Measurements from ENCODE around the gene SCRN1. TPM values are rescaled to one million over a fixed set of nuclear protein-coding genes. Genes with fewer than 3 reads are reported as not detected.
A peak's percentile ranks its signal among the peaks of the same experiment; 100 is the strongest.

The SCRN1 gene
- total RNA-seq, 1 experiment from 2014 or later = 88.6 TPM

DNA sequence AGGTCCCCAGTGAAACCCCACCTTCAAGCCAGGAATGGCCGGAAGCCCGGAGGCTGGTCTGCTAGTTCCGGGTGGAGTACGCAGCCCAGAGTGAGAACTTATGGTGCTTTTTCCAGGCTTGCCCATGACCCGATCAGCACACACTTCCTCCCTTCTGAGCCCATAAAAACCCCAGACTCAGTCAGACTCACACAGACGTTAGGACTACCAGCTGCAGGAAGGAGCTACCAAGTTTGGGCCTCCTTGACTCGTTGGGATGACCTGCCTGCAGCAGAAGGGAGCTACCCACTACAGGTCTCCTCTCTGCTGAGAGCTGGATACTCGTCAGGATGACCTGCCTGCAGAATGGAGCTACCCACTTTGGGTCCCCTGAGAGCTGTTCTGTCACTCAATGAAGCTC, 39.1 kb downstream of the SCRN1 start:
- Histone ChIP-seq H3K4me2 (ENCODE audit: low read depth, low read length, poor library complexity, severe bottlenecking) (no peak overlapping the region), H3K27ac (ENCODE audit: low read length) (no peak overlapping the region), H4K20me1 (ENCODE audit: insufficient read depth, low read depth, low read length) (no peaks in the 10 kb centered on the region), H3K4me1 (ENCODE audit: low read length) (peaks cover 6% of the 10 kb centered on the region), H3K9me2 (replicated peaks; ENCODE audit: insufficient read depth, low read length) (no peaks in the 10 kb centered on the region), H3K36me3 (ENCODE audit: insufficient read depth, low read length) (peaks cover 76% of the 10 kb centered on the region), H3K4me3 (ENCODE audit: low read length) (no peak overlapping the region), H3K27me3 (ENCODE audit: low read length) (no peaks in the 10 kb centered on the region), H3K9me3 (ENCODE audit: low read length) (no peaks in the 10 kb centered on the region), H3K79me2 (ENCODE audit: low read length) (peaks cover 38% of the 10 kb centered on the region), H3K9ac (ENCODE audit: low read length) (no peak overlapping the region), H2AFZ (ENCODE audit: low read length) (no peak overlapping the region)
- no peak for DNase-seq

DNA sequence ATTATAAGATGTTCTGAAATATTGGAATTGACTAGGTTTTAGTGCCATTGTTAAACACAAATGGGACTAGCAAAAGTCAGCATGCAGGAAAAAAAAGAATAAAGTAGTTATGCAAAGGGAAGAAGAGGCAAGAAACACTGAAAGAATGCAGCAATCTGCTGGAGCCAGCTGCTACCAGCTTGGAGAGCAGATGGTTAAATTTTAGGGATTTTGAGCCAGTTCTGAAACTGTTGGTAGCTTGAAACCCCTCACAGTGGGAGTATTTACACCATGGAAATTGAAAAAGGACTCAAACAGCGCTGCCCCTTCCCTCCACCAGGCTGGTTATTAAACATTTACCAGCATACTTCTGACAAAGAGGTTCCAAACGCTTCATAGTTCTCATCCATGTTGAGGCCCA, 41.0 kb downstream of the SCRN1 start:
- peaks cover 69% of the 10 kb centered on the region for H3K36me3 ChIP-seq (ENCODE audit: insufficient read depth, low read length)
- no peak for DNase-seq

DNA sequence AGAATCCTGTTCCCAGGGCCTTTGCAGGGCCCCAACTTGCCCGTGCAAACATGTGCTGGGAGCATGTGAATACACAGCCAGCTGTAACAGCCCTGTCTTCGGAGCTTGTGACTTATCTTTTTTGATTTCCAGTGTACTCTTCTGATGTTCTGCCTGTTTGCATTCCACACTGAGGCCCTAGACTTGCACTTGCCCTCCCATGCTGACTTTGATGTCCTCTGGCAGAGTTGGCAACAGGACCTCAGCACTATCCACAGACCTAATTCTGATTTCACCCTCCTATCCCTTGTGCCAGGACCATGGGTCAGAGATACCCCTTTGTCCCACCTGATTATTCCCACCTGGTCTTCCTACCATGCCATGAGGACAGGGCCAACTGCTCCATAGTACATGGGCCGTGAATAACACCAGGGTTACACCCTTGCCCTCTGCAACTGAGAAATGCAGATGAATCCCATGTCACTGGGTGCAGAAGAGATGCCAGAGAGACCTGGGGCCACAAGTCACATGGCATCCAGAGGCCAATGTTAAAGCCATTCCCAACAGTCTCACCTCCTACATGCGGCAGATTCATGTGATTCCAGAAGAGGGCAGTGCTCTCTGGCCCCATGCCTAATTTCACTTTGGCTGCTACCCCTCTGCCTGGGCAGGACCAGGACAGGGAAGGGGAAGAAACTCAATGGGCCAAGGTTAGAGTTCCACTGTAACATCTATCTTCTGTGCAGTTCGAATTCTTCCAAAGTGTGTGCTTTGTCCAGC, 43.0 kb downstream of the SCRN1 start:
- Histone ChIP-seq H4K20me1 (ENCODE audit: insufficient read depth, low read depth, low read length) (no peaks in the 10 kb centered on the region), H3K9me2 (replicated peaks; ENCODE audit: insufficient read depth, low read length) (no peaks in the 10 kb centered on the region), H3K4me3 (ENCODE audit: low read length) (no peak overlapping the region), H2AFZ (ENCODE audit: low read length) (no peak overlapping the region), H3K27me3 (ENCODE audit: low read length) (no peaks in the 10 kb centered on the region), H3K9ac (ENCODE audit: low read length) (no peak overlapping the region), H3K9me3 (ENCODE audit: low read length) (no peaks in the 10 kb centered on the region), H3K4me2 (ENCODE audit: low read depth, low read length, poor library complexity, severe bottlenecking) (no peak overlapping the region), H3K36me3 (ENCODE audit: insufficient read depth, low read length) (peaks cover 69% of the 10 kb centered on the region), H3K79me2 (ENCODE audit: low read length) (peaks cover 24% of the 10 kb centered on the region), H3K4me1 (ENCODE audit: low read length) (no peaks in the 10 kb centered on the region), H3K27ac (ENCODE audit: low read length) (no peak overlapping the region)
- peak; percentile 56 for DNase-seq

More for the DNA sequence above, 41.0 kb downstream of the SCRN1 start:
- Histone ChIP-seq H3K27me3 (ENCODE audit: low read length) (no peaks in the 10 kb centered on the region), H3K4me1 (ENCODE audit: low read length) (no peaks in the 10 kb centered on the region), H3K27ac (ENCODE audit: low read length) (no peak overlapping the region), H3K4me2 (ENCODE audit: low read depth, low read length, poor library complexity, severe bottlenecking) (no peak overlapping the region), H2AFZ (ENCODE audit: low read length) (no peak overlapping the region), H3K79me2 (ENCODE audit: low read length) (peaks cover 36% of the 10 kb centered on the region), H3K4me3 (ENCODE audit: low read length) (no peak overlapping the region), H3K9me2 (replicated peaks; ENCODE audit: insufficient read depth, low read length) (no peaks in the 10 kb centered on the region), H3K9me3 (ENCODE audit: low read length) (no peaks in the 10 kb centered on the region), H4K20me1 (ENCODE audit: insufficient read depth, low read depth, low read length) (no peaks in the 10 kb centered on the region), H3K9ac (ENCODE audit: low read length) (no peak overlapping the region)

DNA sequence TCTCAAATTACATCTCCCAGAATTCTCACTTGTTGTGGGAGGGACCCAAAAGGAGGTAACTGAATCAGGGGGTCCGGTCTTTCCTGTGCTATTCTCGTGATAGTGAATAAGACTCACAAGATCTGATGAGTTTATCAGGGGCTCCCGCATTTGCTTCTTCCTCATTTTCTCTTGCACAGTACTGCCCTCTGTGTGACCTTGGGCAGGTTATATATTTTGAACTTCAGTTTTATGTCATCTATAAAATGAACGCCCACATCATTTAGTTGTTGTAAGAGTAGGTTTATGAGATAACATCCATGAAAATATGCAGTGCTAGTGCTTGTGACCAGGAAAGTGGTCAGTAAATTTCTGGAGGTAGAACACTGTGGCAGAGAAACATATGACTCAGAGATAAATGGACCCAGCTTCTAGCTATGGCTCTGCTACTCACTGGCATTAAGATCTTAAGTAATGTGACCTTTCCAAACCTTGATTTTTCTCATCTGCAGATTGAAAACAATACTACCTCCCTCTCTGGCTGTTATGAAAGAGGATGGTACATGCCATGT, 44.3 kb downstream of the SCRN1 start:
- no peak overlapping the region for H3K27ac ChIP-seq (ENCODE audit: low read length)
- peaks cover 21% of the 10 kb centered on the region for H3K79me2 ChIP-seq (ENCODE audit: low read length)
- H3K27me3 ChIP-seq (ENCODE audit: low read length) = no peaks in the 10 kb centered on the region
- H2AFZ ChIP-seq (ENCODE audit: low read length) = no peak overlapping the region
- no peaks in the 10 kb centered on the region for H3K9me3 ChIP-seq (ENCODE audit: low read length)
- peaks cover 71% of the 10 kb centered on the region for H3K36me3 ChIP-seq (ENCODE audit: insufficient read depth, low read length)
- H3K9me2 ChIP-seq (replicated peaks; ENCODE audit: insufficient read depth, low read length) = no peaks in the 10 kb centered on the region
- DNase-seq = no peak
- no peak overlapping the region for H3K4me2 ChIP-seq (ENCODE audit: low read depth, low read length, poor library complexity, severe bottlenecking)
- H4K20me1 ChIP-seq (ENCODE audit: insufficient read depth, low read depth, low read length) = no peaks in the 10 kb centered on the region
- no peak overlapping the region for H3K9ac ChIP-seq (ENCODE audit: low read length)
- no peaks in the 10 kb centered on the region for H3K4me1 ChIP-seq (ENCODE audit: low read length)
- H3K4me3 ChIP-seq (ENCODE audit: low read length) = no peak overlapping the region

DNA sequence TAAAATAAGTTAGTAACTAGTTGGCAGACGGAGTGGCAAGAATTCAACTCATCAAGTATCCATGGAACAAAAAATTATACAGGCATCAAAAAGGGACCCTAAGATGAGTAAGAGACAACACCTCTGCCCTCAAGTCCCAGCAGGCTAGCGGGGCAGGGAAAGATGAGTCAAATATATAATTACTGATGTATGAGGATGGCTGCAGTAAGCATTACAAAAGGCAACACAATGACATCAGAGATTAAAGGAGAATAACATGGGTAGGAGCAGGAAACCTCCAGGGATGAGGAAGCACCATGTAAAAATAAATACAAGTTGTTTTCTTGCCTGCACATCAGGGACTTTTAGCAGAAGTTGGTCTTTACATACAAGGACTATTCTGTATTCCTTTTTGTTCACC, 49.4 kb downstream of the SCRN1 start:
- no peak overlapping the region for H3K27ac ChIP-seq (ENCODE audit: low read length)
- no peak overlapping the region for H2AFZ ChIP-seq (ENCODE audit: low read length)
- H3K9ac ChIP-seq (ENCODE audit: low read length) = no peak overlapping the region
- peaks cover 10% of the 10 kb centered on the region for H3K79me2 ChIP-seq (ENCODE audit: low read length)
- no peaks in the 10 kb centered on the region for H3K9me3 ChIP-seq (ENCODE audit: low read length)
- no peaks in the 10 kb centered on the region for H3K9me2 ChIP-seq (replicated peaks; ENCODE audit: insufficient read depth, low read length)
- no peaks in the 10 kb centered on the region for H3K4me1 ChIP-seq (ENCODE audit: low read length)
- H3K36me3 ChIP-seq (ENCODE audit: insufficient read depth, low read length) = peaks cover 71% of the 10 kb centered on the region
- H3K4me3 ChIP-seq (ENCODE audit: low read length) = no peak overlapping the region
- no peak for DNase-seq
- no peak overlapping the region for H3K4me2 ChIP-seq (ENCODE audit: low read depth, low read length, poor library complexity, severe bottlenecking)
- H4K20me1 ChIP-seq (ENCODE audit: insufficient read depth, low read depth, low read length) = no peaks in the 10 kb centered on the region
- no peaks in the 10 kb centered on the region for H3K27me3 ChIP-seq (ENCODE audit: low read length)

DNA sequence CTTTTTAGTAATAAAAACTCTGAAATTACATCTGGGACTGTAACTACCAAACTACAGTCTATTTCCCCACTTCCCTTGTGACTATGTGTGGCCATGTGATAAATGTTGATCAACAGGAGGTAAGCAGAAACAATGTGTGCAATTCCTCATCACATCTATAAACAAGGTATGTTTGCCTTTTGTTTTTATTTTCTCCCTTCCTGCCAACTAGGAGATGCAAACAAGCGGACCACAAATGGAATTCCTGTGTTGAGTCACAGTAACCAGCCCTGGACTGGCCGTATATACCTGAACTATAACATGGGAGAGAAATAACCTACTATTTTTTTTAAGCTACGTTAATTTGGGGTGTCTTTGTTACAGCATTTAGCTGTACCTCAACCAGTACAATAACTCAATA, 52.5 kb downstream of the SCRN1 start:
- Histone ChIP-seq H3K79me2 (ENCODE audit: low read length) (peaks cover 7% of the 10 kb centered on the region; the same call in 1 of the 2 replicates), H3K4me1 (ENCODE audit: low read length) (no peaks in the 10 kb centered on the region), H3K9me3 (ENCODE audit: low read length) (no peaks in the 10 kb centered on the region), H3K27ac (ENCODE audit: low read length) (no peak overlapping the region), H4K20me1 (ENCODE audit: insufficient read depth, low read depth, low read length) (no peaks in the 10 kb centered on the region), H3K36me3 (ENCODE audit: insufficient read depth, low read length) (peaks cover 69% of the 10 kb centered on the region), H3K9ac (ENCODE audit: low read length) (no peak overlapping the region), H3K9me2 (replicated peaks; ENCODE audit: insufficient read depth, low read length) (no peaks in the 10 kb centered on the region), H3K27me3 (ENCODE audit: low read length) (no peaks in the 10 kb centered on the region), H3K4me3 (ENCODE audit: low read length) (no peak overlapping the region), H2AFZ (ENCODE audit: low read length) (no peak overlapping the region), H3K4me2 (ENCODE audit: low read depth, low read length, poor library complexity, severe bottlenecking) (no peak overlapping the region)
- no peak for DNase-seq

DNA sequence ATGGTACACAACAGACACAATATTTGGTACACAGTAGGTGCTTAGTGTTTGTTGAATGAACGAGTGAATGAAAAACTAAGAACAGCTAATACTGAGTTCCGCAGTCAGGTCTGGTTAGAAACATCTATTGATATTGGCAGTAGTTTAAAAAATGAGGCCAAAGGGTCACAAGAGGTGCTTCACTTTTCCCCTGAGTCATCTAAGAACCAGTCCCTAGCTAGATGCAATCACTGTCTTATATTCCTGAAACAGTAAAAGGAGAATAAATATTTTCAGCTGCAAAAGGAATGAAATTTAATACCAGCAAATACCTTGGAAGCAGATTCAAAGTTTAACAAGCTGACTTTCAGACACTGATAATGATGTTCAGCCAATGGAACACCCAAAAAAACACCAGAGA, 54.5 kb downstream of the SCRN1 start:
- Histone ChIP-seq H3K4me3 (ENCODE audit: low read length) (no peak overlapping the region), H3K27ac (ENCODE audit: low read length) (no peak overlapping the region), H4K20me1 (ENCODE audit: insufficient read depth, low read depth, low read length) (no peaks in the 10 kb centered on the region), H3K4me1 (ENCODE audit: low read length) (peaks cover 5% of the 10 kb centered on the region), H3K9me2 (replicated peaks; ENCODE audit: insufficient read depth, low read length) (no peaks in the 10 kb centered on the region), H3K79me2 (ENCODE audit: low read length) (peaks cover 13% of the 10 kb centered on the region), H3K36me3 (ENCODE audit: insufficient read depth, low read length) (peaks cover 65% of the 10 kb centered on the region), H3K9ac (ENCODE audit: low read length) (no peak overlapping the region), H2AFZ (ENCODE audit: low read length) (no peak overlapping the region), H3K27me3 (ENCODE audit: low read length) (no peaks in the 10 kb centered on the region), H3K4me2 (ENCODE audit: low read depth, low read length, poor library complexity, severe bottlenecking) (no peak overlapping the region), H3K9me3 (ENCODE audit: low read length) (no peaks in the 10 kb centered on the region)
- DNase-seq = no peak

DNA sequence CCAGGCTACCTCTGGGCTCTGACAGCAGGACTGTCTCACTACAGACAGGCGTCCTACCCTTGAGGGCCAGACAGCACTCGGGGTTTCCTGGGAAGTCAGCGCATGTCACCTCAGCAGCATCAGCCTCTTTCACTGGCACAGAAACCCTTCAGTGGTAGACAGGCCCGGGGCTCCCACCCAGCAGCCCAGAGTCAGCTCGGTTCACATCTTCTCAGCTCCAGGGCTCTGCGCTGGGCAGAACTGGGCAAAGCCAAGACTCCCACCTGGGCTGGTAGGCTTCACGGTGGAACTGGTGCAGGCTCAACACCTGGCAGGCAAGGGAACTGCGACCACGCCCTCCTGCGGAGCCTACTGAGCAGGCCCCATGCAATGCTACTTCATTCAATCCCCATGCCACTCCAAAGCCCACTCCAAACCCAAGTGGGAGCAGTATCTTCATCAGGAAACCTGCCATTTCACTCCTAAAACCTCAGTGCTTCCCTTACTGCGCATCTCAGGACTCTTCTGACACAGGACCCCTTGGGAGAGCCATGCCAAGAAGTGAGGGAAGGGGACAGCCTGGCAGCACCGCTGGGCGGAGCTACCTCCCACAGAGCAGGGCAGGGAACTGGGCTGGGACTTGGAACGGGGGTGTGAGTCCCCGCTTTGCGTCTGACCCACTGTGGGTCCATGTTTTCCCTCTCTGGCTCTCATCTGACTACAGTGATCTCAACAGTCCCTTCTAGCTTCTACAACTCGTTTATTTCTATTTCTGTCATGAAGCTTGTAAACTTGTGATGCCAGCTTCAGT, 60.4 kb downstream of the SCRN1 start:
- Histone ChIP-seq H3K4me1 (ENCODE audit: low read length) (peaks cover 23% of the 10 kb centered on the region), H2AFZ (ENCODE audit: low read length) (no peak overlapping the region), H3K36me3 (ENCODE audit: insufficient read depth, low read length) (peaks cover 32% of the 10 kb centered on the region), H3K27ac (ENCODE audit: low read length) (no peak overlapping the region), H3K4me3 (ENCODE audit: low read length) (no peak overlapping the region), H3K4me2 (ENCODE audit: low read depth, low read length, poor library complexity, severe bottlenecking) (no peak overlapping the region), H3K9ac (ENCODE audit: low read length) (no peak overlapping the region), H3K79me2 (ENCODE audit: low read length) (peaks cover 16% of the 10 kb centered on the region), H3K9me2 (replicated peaks; ENCODE audit: insufficient read depth, low read length) (no peaks in the 10 kb centered on the region), H3K27me3 (ENCODE audit: low read length) (no peaks in the 10 kb centered on the region), H4K20me1 (ENCODE audit: insufficient read depth, low read depth, low read length) (0 out of 2 replicates have a peak, but pooled peaks cover 4% of the 10 kb centered on the region), H3K9me3 (ENCODE audit: low read length) (no peaks in the 10 kb centered on the region)
- no peak for DNase-seq
